ENCODE results near the gene PHACTR3. TPM values are rescaled to one million over a fixed set of nuclear protein-coding genes. Genes with fewer than 3 reads are reported as not detected.

The PHACTR3 gene
- total and polyA plus RNA-seq, 10 donors = 1.4 to 15.0 (median 8.6) TPM

DNA sequence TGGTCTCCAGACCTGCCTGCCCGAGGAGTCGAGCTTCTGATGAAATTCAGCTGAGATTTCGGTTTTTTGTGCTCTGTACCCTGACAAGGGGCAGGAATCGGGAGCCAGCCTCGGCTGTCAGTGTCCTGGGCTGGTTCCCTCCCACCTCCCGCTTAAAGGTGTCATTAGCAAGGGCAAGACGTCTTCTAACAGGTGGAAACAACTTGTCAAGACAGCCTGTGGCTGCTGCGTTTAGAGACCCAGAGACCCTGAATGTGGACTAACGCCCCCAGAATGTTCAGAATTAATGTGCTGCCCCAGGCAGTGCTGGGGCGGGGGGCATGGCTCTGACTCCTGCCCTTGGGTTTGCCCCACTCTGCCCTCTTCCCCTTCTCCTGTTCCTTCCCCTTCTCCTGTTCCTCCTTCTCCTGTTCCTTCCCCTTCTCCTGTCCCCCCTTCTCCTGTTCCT is 69.7 kb downstream of the PHACTR3 start:
- H3K27ac ChIP-seq = no peak overlapping the region
- DNase-seq = no peak
- 60 to 67% (median 62%) methylated on average over 10 of the region's 10 CpGs for WGBS, 5 donors
- no peak overlapping the region for H3K4me3 ChIP-seq
- no peaks in the 10 kb centered on the region for H3K36me3 ChIP-seq
- no peaks in the 10 kb centered on the region for H3K4me1 ChIP-seq
- intact Hi-C loops (cut with DNase I; ENCODE audit: low total_unique reads) = no loop called here
- H3K27me3 ChIP-seq (replicated peaks in 1 of 7) = peaks cover 0 to 35% (median 0%) of the 10 kb centered on the region in 7 donors
- H3K9me3 ChIP-seq = no peaks in the 10 kb centered on the region
- TF ChIP-seq, protein P1, sequence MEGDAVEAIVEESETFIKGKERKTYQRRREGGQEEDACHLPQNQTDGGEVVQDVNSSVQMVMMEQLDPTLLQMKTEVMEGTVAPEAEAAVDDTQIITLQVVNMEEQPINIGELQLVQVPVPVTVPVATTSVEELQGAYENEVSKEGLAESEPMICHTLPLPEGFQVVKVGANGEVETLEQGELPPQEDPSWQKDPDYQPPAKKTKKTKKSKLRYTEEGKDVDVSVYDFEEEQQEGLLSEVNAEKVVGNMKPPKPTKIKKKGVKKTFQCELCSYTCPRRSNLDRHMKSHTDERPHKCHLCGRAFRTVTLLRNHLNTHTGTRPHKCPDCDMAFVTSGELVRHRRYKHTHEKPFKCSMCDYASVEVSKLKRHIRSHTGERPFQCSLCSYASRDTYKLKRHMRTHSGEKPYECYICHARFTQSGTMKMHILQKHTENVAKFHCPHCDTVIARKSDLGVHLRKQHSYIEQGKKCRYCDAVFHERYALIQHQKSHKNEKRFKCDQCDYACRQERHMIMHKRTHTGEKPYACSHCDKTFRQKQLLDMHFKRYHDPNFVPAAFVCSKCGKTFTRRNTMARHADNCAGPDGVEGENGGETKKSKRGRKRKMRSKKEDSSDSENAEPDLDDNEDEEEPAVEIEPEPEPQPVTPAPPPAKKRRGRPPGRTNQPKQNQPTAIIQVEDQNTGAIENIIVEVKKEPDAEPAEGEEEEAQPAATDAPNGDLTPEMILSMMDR (IDR thresholded peaks at IDR 0.05 in 8 of 11, conservative IDR thresholded peaks at IDR 0.05 in 3 of 11) = no peak
- TF ChIP-seq POLR2A (IDR thresholded peaks at IDR 0.05) = no peak
- no peak for TF ChIP-seq POLR2AphosphoS5 (IDR thresholded peaks at IDR 0.05)

DNA sequence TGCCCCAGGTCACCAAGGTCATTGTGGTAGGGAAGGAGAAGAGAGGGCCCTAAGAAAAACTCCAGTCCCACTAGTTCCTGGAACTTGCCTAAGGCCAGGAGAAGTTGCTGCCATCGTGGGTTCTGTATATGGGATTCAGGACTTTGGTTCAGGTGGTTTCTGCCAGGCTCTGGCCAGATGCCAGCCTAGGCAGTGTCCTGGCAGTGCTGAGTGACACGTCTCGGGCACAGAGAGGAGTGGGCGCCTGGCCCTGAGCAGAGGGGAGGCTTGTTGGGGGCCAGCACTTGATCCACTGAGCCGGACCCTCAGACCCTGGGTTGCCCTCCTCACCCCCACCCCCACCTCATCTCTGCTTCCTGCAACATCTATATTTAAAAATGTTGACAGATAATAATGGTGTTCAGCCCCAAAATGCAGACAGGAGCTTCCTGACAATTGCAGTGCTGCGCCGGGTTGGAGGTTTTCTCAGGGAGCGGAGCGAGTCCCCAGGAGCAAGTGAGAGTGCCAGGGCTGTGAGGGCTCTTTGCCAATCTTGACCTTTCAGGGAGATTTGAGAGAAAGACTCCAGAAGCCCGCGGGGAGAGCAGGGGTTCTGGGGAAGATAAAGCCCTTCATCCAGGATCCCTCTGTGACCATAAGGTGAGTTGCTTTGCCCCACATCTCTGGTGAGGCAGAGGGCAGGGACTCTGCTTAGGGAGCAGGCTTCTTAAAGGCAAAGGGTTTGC is 71.9 kb downstream of the PHACTR3 start:
- Histone ChIP-seq H3K4me3 (no peak overlapping the region), H3K27me3 (replicated peaks in 1 of 7) (peaks cover 0 to 47% (median 0%) of the 10 kb centered on the region in 7 donors), H3K4me1 (no peaks in the 10 kb centered on the region), H3K9me3 (no peaks in the 10 kb centered on the region), H3K27ac (no peak overlapping the region), H3K36me3 (no peaks in the 10 kb centered on the region)
- DNase-seq = no peak
- TF ChIP-seq, protein P1 (IDR thresholded peaks at IDR 0.05 in 8 of 11, conservative IDR thresholded peaks at IDR 0.05 in 3 of 11) = no peak
- no peak for TF ChIP-seq POLR2AphosphoS5 (IDR thresholded peaks at IDR 0.05)
- no peak for TF ChIP-seq POLR2A (IDR thresholded peaks at IDR 0.05)
- intact Hi-C loops (cut with DNase I; ENCODE audit: low total_unique reads) = no loop called here
- WGBS, 5 donors = 57 to 64% (median 60%) methylated on average over 10 to 11 of the region's 11 CpGs

DNA sequence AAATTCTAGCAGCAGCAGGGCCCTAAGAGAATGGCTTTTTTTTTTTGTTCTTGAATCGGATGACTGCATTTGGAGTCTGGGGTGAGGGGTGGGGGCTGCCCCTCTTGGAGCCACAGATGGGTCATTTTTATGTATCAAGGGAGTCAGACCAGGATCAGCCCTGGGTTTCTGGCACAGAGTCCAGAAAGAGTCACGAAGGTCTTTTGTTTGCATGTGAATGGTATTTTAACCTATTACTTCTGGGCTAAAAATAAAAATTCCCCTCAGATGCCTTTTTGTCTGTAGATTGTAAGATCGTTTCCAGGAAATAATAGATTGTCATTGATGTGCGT is 72.5 kb downstream of the PHACTR3 start:
- DNase-seq = no peak
- H3K4me1 ChIP-seq = no peaks in the 10 kb centered on the region
- intact Hi-C loops (cut with DNase I; ENCODE audit: low total_unique reads) = no loop called here
- 37 to 49% (median 43%) methylated on average over 4 of the region's 4 CpGs for WGBS, 5 donors
- TF ChIP-seq, protein P1 (IDR thresholded peaks at IDR 0.05 in 8 of 11, conservative IDR thresholded peaks at IDR 0.05 in 3 of 11) = no peak
- no peak for TF ChIP-seq POLR2A (IDR thresholded peaks at IDR 0.05)
- TF ChIP-seq POLR2AphosphoS5 (IDR thresholded peaks at IDR 0.05) = no peak
- H3K27ac ChIP-seq = no peak overlapping the region
- no peak overlapping the region for H3K4me3 ChIP-seq
- H3K27me3 ChIP-seq (replicated peaks in 1 of 7) = peaks cover 0 to 47% (median 0%) of the 10 kb centered on the region in 7 donors
- H3K36me3 ChIP-seq = no peaks in the 10 kb centered on the region
- H3K9me3 ChIP-seq = no peaks in the 10 kb centered on the region

DNA sequence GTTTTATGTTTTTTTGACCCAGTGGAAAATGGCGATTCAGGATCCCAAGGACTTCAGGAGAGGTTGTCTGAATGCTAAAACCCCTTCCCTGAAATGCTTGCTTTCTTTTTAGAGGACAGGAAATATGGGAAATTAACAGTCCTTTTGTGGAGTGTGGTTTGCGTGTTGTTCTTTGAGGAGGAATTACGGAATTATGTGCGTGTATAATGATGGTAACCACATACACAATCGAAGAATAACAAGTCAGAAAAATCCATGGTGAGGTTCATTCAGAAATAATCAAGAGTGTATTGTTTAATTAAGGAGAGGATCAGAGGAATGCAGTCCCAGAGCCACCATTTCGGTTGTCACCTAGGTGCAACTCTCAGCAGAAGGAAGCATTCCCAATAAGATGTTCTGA is 73.2 kb downstream of the PHACTR3 start:
- Histone ChIP-seq H3K27me3 (replicated peaks in 1 of 7) (peaks cover 0 to 47% (median 0%) of the 10 kb centered on the region in 7 donors), H3K9me3 (no peaks in the 10 kb centered on the region), H3K27ac (no peak overlapping the region), H3K4me1 (no peaks in the 10 kb centered on the region), H3K4me3 (no peak overlapping the region), H3K36me3 (no peaks in the 10 kb centered on the region)
- TF ChIP-seq, protein P1 (IDR thresholded peaks at IDR 0.05 in 8 of 11, conservative IDR thresholded peaks at IDR 0.05 in 3 of 11) = no peak
- TF ChIP-seq POLR2AphosphoS5 (IDR thresholded peaks at IDR 0.05) = no peak
- TF ChIP-seq POLR2A (IDR thresholded peaks at IDR 0.05) = no peak
- intact Hi-C loops (cut with DNase I; ENCODE audit: low total_unique reads) = no loop called here
- 65 to 80% (median 74%) methylated on average over 6 of the region's 6 CpGs for whole genome bisulfite sequencing, 5 donors
- no peak for DNase-seq

Data from spleen (tissue), 11 donors.